VCaP (cell line): Measurements from ENCODE around the gene SPINT2.

Experiments
- H3K27ac ChIP-seq: fragments of 450-650 bp; 2 replicates; pipeline ENCODE4 v1.5.1; 2017
- TF ChIP-seq, protein P1 (sequence below): fragments of 450-650 bp; conservative IDR thresholded peaks from 2 replicates; pipeline ENCODE4 v1.5.1; 2017; ENCODE audit warnings: mild to moderate bottlenecking, moderate library complexity

Gene SPINT2

DNA sequence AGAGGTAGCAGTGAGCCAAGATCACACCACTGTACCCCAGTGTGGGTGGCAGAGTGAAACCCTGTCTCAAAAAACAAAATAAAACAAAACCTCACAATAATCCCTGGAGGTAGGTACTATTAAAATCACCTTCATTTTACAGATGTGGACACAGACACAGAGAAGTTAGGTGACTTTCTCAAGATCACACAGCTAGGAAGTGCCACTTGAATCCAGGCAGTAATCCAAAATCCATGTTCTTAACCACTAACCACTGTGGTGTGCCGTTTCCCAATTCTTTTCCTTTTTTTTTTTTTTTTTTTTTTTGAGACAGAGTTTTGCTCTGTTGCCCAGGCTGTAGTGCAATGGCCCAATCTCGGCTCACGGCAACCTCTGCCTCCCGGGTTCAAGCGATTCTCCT, 17.2 kb upstream of the SPINT2 start:
- TF ChIP-seq, protein P1, sequence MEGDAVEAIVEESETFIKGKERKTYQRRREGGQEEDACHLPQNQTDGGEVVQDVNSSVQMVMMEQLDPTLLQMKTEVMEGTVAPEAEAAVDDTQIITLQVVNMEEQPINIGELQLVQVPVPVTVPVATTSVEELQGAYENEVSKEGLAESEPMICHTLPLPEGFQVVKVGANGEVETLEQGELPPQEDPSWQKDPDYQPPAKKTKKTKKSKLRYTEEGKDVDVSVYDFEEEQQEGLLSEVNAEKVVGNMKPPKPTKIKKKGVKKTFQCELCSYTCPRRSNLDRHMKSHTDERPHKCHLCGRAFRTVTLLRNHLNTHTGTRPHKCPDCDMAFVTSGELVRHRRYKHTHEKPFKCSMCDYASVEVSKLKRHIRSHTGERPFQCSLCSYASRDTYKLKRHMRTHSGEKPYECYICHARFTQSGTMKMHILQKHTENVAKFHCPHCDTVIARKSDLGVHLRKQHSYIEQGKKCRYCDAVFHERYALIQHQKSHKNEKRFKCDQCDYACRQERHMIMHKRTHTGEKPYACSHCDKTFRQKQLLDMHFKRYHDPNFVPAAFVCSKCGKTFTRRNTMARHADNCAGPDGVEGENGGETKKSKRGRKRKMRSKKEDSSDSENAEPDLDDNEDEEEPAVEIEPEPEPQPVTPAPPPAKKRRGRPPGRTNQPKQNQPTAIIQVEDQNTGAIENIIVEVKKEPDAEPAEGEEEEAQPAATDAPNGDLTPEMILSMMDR = no peak
- no peak overlapping the region for H3K27ac ChIP-seq

DNA sequence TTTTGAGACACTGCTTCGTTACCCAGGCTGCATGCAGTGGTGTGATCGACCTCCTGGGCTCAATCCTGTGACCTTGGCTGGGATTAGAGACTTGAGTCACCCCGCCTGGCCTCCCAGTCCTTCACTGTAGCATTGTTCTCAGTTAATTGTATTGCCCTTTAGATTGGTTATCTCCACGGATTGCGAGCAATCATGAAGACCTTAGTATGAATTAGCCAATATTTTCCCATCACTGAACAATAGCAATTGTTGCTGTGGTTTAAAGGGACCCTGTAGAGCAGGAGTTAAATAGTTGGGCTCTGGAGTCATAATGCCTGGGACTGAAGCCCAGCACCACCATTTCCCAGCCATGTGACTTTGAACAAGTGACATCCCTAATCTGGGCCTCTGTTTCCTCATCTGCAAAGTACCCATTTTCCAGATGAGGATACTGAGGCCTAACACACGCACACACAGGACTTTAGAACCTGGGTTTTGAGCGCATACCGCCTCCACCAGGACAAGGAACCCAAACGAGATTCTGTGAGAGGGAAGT, 16.6 kb upstream of the SPINT2 start:
- no peak overlapping the region for H3K27ac ChIP-seq
- TF ChIP-seq, protein P1 = no peak

DNA sequence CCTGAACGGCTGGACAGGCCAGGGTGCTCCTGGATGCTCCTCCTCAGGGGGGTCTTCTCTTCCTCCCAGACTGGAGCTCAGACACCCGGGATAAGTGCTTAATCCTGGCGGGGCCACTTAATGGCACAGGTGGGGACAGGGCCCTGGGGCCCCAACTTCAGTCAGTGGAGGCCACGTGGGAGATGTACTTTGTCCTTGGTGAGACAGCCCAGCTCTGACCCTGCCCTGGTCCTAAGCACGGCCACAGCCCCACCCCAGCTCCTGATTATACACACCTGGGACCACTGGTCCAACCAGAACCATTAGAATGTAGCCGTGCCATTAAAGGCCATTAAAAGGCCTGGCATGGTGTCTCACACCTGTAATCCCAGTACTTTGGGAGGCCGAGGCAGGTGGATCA, 16.0 kb upstream of the SPINT2 start:
- TF ChIP-seq, protein P1 = no peak
- H3K27ac ChIP-seq = no peak overlapping the region

DNA sequence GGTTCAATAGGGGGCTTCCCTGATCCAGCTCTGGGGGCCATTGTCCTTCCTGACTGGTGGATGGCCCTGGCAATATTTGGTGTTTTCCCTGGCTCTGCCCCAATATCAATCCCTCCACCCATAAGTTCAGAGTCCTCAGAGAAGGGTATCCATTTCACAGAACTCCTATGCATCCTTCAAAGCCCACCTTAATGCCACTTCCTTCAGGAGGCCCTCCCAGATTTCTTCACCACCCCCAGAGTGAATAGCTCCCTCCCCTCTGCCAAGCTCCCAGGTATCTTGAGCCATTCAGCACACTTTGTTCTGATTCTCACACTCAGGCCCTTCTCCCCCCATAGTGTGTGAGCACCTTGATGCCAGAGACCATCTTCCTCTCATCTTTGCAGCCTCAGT, 13.9 kb upstream of the SPINT2 start:
- TF ChIP-seq, protein P1 = no peak
- H3K27ac ChIP-seq = no peak overlapping the region

DNA sequence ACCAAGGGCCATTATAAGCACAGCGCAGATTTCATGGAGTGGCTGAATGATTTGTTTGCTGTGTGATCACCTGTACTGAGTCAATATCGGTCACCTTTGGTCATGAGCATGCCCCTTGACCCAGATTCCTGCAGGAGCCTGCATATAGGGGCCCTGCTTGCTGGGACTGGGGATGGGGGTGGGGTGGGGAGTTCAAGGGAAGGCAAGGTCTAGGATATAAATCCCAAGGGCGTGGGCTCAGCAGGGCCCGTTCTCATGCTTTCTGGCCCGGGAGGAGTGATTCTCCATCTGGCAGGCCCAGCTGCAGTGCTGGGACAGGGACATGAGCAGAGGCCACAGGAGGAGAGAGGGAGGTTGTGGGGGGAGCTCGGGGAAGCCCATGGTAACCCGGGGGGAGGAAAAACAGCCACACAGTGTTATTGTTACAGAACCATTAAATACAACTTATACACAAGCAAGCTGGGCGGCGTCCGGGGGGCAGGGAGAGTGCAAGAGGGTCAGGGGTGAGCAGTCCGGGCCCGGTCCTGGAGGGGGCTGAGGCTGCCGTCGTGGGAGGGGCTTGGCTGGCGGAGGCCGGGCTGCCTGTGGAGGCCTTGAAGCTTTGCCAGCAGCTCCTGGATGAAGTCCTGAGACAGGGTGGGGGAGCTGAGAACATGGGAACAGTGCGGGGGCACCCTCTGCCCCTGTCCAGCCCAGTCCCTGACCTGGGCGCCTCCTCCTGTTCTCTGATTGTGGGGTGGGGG, 13.4 kb upstream of the SPINT2 start:
- TF ChIP-seq, protein P1 = no peak
- no peak overlapping the region for H3K27ac ChIP-seq

DNA sequence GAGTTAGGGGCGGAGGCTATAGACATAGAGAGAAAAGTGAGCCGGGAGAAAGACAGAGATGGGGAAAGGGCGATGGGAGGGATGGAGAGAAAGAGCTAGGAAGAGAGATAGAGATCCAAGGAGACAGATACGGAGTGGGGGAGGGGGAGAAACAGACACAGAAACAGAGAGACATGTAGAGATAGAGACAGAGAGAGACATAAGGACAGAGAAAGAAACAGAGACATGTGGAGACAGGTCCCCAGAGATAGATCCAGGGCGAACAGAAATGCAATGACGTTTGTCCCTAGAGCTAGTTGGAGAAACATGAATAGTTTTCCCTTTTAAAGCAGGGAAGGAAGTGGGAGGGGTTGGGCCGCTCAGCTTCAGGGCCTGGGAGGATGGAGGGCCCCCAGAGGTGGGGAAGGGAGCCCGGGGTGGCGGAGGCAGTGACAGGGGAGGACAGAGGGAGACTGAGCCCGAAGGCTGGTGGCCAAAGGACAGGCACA, 12.8 kb upstream of the SPINT2 start:
- TF ChIP-seq, protein P1 = no peak
- no peak overlapping the region for H3K27ac ChIP-seq

DNA sequence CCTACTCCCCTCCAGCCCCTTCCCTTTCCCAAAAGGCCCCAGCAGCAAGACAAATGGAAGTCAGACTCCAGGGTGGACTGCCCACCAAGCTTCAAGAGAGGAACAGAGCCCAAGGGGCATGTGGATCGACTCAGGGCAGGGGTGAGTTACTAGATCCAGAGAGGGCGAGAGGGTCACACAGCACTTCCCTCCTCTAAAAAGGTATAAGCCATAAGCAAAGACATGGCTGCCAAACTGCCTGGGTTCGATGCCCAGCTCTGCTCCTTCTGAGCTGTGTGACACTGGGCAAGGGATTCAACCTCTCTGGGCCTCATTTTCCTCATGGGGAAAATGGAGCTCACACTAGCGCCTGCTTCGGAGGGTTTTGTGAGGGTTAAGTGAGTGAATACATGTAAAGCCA, 12.0 kb upstream of the SPINT2 start:
- no peak overlapping the region for H3K27ac ChIP-seq
- TF ChIP-seq, protein P1 = no peak
